ENCODE data around the gene AAMP. TPM values are rescaled to one million over a fixed set of nuclear protein-coding genes. Genes with fewer than 3 reads are reported as not detected.

The AAMP gene
- total and polyA plus RNA-seq, 2 experiments from 2014 or later, result 273 to 315 TPM

DNA sequence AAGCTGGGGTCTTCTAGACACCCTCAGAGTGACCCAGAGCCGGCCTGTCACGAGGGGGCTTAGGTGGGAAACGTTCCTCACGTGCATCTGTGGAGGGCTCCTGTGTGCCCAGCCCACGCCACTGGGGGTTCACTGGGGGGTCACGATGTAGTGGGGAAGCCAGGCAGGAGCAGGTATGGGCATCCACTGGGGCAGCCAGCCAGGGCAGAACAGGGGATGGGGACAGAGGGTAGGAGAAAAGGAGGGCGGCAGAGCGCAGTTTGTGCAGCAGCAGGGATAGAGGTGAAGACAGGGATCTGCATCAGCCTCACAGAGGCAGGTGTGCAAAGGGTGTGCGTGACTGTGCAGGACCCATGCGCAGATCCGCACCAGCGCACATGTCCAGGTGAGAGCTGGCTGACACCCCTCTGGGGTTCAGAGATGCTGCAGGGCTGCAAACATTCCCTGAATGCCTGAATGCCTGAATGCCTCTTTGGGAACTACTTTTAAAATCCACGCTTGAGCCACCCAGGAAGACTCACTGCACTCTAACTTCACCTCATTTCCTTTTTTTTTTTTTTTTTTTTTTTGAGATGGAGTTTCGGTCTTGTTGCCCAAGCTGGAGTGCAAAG is 10.4 kb upstream of the AAMP start:
- TF ChIP-seq CTCF (IDR thresholded peaks at IDR 0.05; ENCODE audit: low read depth, low read length), result no peak
- no peak for DNase-seq (ENCODE audit: low read depth in 1 of 2, low spot score in 1 of 2)
- H3K4me1 ChIP-seq (ENCODE audit: low read depth), result no peaks in the 10 kb centered on the region
- H3K27ac ChIP-seq, result no peak overlapping the region
- H3K9me3 ChIP-seq (ENCODE audit: low read depth), result no peaks in the 10 kb centered on the region
- H3K27me3 ChIP-seq, result no peaks in the 10 kb centered on the region
- H3K4me3 ChIP-seq, result no peak overlapping the region
- peaks cover 7% of the 10 kb centered on the region for H3K36me3 ChIP-seq

GRCh38 chr2:218278531-218279360 is 8.8 kb upstream of the AAMP start:
- Histone ChIP-seq H3K27me3 (no peaks in the 10 kb centered on the region), H3K36me3 (peaks cover 21% of the 10 kb centered on the region), H3K4me1 (ENCODE audit: low read depth) (no peaks in the 10 kb centered on the region), H3K9me3 (ENCODE audit: low read depth) (no peaks in the 10 kb centered on the region), H3K4me3 (no peak overlapping the region), H3K27ac (no peak overlapping the region)
- TF ChIP-seq CTCF (IDR thresholded peaks at IDR 0.05; ENCODE audit: low read depth, low read length), result no peak
- DNase-seq (ENCODE audit: low read depth in 1 of 2, low spot score in 1 of 2), result no peak

DNA sequence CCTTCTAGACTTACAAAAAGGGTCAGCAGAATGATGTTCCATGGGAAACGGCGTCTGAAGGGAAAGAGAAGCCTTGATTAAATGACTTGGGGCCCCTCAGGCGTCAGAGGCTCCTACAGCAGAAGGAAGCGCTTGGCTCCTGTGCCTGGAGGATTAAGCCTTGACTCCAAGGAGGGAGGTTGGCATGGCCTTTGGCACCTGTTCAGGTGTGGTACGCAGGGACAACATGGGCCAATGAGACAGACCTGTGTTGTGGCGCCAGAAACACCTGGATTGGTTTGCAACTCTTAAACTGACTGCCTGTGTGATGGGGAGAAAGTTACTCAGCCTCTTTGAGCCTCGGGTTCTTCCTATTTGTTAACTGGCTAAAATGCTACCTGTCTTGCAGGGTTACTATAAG is 8.0 kb upstream of the AAMP start:
- TF ChIP-seq CTCF (IDR thresholded peaks at IDR 0.05; ENCODE audit: low read depth, low read length), result no peak
- Histone ChIP-seq H3K4me1 (ENCODE audit: low read depth) (no peaks in the 10 kb centered on the region), H3K36me3 (peaks cover 24% of the 10 kb centered on the region), H3K4me3 (no peak overlapping the region), H3K9me3 (ENCODE audit: low read depth) (no peaks in the 10 kb centered on the region), H3K27ac (no peak overlapping the region), H3K27me3 (no peaks in the 10 kb centered on the region)
- no peak for DNase-seq (ENCODE audit: low read depth in 1 of 2, low spot score in 1 of 2)

GRCh38 chr2:218276986-218277755 is 7.2 kb upstream of the AAMP start:
- no peaks in the 10 kb centered on the region for H3K27me3 ChIP-seq
- H3K36me3 ChIP-seq, result peaks cover 24% of the 10 kb centered on the region
- H3K4me3 ChIP-seq, result no peak overlapping the region
- H3K4me1 ChIP-seq (ENCODE audit: low read depth), result no peaks in the 10 kb centered on the region
- DNase-seq (ENCODE audit: low read depth in 1 of 2, low spot score in 1 of 2), result no peak
- TF ChIP-seq CTCF (IDR thresholded peaks at IDR 0.05; ENCODE audit: low read depth, low read length), result peak; percentile 14
- H3K9me3 ChIP-seq (ENCODE audit: low read depth), result no peaks in the 10 kb centered on the region
- no peak overlapping the region for H3K27ac ChIP-seq

GRCh38 chr2:218275371-218276072 is 5.6 kb upstream of the AAMP start:
- DNase-seq (ENCODE audit: low read depth in 1 of 2, low spot score in 1 of 2), result no peak
- no peaks in the 10 kb centered on the region for H3K27me3 ChIP-seq
- H3K4me1 ChIP-seq (ENCODE audit: low read depth), result peaks cover 6% of the 10 kb centered on the region
- H3K36me3 ChIP-seq, result peaks cover 24% of the 10 kb centered on the region
- no peak for TF ChIP-seq CTCF (IDR thresholded peaks at IDR 0.05; ENCODE audit: low read depth, low read length)
- H3K4me3 ChIP-seq, result no peak overlapping the region
- H3K9me3 ChIP-seq (ENCODE audit: low read depth), result no peaks in the 10 kb centered on the region
- H3K27ac ChIP-seq, result no peak overlapping the region

Data from cardiac muscle cell (in vitro differentiated cells and primary cell).